Cardiac septum (tissue), 1 donor: Measurements from ENCODE around the gene PDS5B. TPM values are rescaled to one million over a fixed set of nuclear protein-coding genes. Genes with fewer than 3 reads are reported as not detected.

Experiments
- DNase-seq: peaks from one replicate; pipeline ENCODE4 v3.0.0-alpha.2; 2020; ENCODE audit warnings: low spot score
- intact Hi-C: fragments of 100-400 bp; cut with DNase I; formaldehyde crosslinking; loops from one replicate; pipeline ENCODE4 v1.14.0; 2022
- total RNA-seq: library from RNA; stranded (reverse); fragmentation: NEBNext Ultra II Directional; extraction: Animal tissue kit (Norgen Biotek cat#: 25700); gene quantifications from one replicate; pipeline ENCODE4 v1.2.1, GENCODE V29; 2021
- donor health status: DM: no; HTN: no; CAD: no.

Gene PDS5B
- total RNA-seq, 1 donor from 2014 or later, result 22.7 TPM

- intact Hi-C loops, result loop anchor here (1.0 to 5.0 kb wide), 4 partner anchors 51 to 1135 kb away; partner anchors contain the start of gene KL
- DNase-seq, result no peak
Measured at GRCh38 chr13:32587811-32588170, 1.5 kb downstream of the PDS5B start.

DNA sequence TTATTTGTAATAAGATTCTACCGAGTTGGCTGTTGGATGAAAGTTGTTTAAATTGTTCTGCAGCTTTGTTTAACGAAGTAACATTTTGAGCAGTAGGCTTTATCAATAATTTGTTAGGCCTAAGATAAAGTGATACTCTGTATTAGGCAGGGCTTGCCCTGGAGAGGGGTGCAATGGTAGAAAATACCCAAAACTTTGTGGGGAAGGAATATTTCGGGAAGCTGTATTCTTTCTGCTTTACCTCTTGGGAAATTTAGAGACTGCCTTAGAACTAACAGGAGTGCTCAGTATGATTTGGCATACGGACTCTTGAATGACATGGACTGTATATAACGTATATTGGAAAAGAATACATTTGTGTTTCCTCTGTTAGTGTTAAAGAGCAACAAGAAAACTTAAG is 2.5 kb downstream of the PDS5B start:
- intact Hi-C loops, result loop anchor here (1.0 to 5.0 kb wide), 2 partner anchors 50 to 1134 kb away; no protein-coding TSS in a partner anchor

GRCh38 chr13:32589471-32589870 is 3.2 kb downstream of the PDS5B start:
- DNase-seq, result no peak
- intact Hi-C loops, result loop anchor here (5.0 kb wide), 1 partner anchor 1133 kb away; no protein-coding TSS in a partner anchor

More for the DNA sequence above, 2.5 kb downstream of the PDS5B start:
- no peak for DNase-seq

GRCh38 chr13:32590266-32590665 is 4.0 kb downstream of the PDS5B start:
- DNase-seq, result no peak
- intact Hi-C loops, result no loop called here

- no peak for DNase-seq
- intact Hi-C loops, result no loop called here
Measured at GRCh38 chr13:32592082-32592481, 5.8 kb downstream of the PDS5B start.

DNA sequence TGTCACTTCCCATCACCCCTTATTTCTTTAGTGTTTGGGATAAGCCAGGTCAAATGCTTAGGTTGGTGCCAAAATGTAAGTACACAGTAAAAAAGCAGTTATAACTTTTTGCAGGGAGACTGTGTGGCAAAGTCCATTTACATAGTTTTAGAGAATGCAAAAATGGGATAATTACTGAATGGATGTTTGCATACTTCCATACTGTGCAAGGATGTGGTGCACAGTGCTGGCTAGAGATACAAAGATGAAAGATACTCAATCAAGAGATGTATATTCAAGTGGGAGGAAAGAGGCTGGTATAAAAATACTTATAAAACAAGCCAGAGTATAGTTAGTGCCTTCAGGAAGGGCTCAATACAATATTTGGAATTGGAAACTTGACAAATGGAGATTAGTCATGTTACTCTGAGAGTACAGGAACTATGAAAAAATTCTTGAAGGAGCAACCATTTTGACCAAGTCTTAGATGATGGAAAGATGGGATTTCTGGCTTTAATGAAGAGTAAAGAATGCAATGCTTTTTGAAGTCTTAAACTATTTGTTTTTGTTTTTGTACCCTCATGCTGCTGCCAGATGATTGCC is 8.0 kb downstream of the PDS5B start:
- DNase-seq, result no peak
- intact Hi-C loops, result no loop called here

- intact Hi-C loops, result no loop called here
- no peak for DNase-seq
Measured at GRCh38 chr13:32595306-32595705, 9.1 kb downstream of the PDS5B start.

GRCh38 chr13:32600890-32601289 is 14.6 kb downstream of the PDS5B start:
- DNase-seq, result no peak
- intact Hi-C loops, result no loop called here

DNA sequence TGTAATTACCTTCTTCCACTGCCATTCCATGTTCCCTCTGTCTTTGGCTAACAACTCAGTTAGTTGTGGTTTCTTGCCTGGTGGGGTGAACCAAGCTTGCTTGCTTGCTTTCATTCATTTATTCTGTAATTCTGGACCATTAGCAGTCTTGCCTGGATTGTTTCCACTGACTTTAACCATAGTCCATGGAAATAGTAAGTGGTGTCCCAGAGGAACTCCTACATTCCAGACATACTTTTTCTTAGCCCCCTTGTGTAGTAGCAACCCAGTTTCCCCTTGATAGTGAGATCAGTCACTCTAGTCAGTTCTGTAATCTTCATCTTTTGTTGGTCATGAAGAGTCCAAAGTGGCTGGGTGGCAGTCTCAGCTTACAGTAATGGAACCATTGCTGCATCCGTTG is 23.2 kb downstream of the PDS5B start:
- DNase-seq, result no peak
- intact Hi-C loops, result no loop called here

DNA sequence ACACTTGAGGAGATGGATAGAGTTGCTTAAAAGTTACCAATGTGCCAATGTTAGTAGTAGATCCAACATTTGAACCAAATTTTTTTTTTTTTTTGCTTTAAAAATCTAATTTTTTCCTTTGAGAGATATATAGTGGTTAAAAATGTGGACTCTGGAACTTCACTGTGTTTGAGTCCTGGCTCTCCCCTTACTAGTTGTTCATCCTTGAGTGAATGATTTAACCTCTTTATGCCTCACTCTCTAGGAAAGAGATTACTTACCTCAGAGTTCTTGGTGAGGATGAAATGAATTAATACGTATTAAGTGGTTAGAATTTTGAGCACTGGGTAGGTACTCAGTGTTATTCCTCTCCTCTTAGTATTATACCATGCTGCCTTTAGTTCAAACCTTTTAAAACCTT is 24.3 kb downstream of the PDS5B start:
- no peak for DNase-seq
- intact Hi-C loops, result no loop called here

- no peak for DNase-seq
- intact Hi-C loops, result no loop called here
Measured at GRCh38 chr13:32610977-32611376, 24.7 kb downstream of the PDS5B start.

DNA sequence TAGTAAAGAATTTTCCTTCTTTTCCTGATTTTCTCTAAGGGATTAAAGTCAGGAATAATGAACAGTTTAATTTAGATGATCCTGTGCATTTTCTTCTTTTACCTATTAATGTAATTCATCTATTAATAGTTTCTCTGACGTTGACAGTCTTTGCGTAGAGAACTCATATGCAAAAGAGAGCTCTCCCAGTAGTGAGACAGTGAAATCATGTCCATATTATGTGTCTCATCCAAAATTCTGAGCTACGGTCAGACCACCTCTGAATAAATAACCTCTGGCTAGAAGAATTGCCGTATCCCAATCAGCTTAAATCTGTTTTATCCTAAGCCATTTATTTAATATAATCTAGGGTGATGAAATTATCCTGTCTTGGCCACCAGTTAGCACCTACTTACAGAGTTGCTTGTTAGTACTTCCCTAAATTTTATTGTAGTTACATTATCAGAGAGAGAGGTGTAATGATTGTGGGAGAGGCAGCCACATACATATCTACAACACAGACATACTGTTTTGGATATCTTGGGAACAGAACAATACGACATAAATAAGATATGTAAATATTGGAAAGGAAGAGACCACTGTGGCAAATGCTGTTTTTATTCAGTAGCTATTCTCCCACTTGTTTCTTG is 30.7 kb downstream of the PDS5B start:
- no peak for DNase-seq
- intact Hi-C loops, result no loop called here

GRCh38 chr13:32622827-32623226 is 36.6 kb downstream of the PDS5B start:
- intact Hi-C loops, result no loop called here
- no peak for DNase-seq

GRCh38 chr13:32624441-32624840 is 38.2 kb downstream of the PDS5B start:
- intact Hi-C loops, result no loop called here
- DNase-seq, result no peak

DNA sequence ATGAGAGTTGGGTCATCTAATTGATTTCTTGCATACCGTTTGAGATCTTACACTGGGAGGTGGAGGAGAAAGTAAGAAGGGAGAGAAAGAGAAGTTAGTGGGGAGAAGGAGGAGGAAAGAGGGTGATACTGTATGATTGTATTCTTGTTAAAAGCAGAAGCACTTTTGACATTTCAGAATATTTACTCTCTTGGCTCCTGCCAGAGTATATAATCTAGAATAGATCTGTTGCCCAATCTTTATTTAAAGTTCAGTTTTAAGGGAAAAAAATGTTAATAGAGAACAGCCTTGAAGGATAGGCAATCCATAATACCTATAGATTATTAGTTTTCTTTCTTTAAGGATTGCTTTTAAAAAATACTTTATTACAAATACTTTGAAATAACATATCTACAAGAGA is 41.5 kb downstream of the PDS5B start:
- intact Hi-C loops, result no loop called here
- no peak for DNase-seq

DNA sequence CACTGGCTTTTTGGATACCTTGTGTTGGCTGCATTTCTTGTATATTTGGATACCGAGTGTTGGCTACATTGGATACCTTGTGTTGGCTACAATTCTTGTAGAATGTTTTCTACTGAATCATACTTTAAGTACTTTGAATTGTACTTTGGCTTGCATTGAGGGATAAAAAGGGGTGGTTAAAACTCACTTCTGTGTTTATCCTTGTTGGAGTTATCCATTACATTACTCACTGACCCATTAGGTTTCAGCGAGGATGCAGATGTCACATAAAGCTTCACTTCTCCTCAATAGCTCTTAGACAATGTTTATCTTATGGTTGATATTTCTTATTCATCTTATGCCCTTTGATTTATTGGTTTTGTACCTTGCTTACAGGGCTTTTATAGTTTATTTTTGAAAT is 43.1 kb downstream of the PDS5B start:
- intact Hi-C loops, result no loop called here
- no peak for DNase-seq

- no peak for DNase-seq
- intact Hi-C loops, result no loop called here
Measured at GRCh38 chr13:32629866-32630265, 43.6 kb downstream of the PDS5B start.

- intact Hi-C loops, result no loop called here
- DNase-seq, result no peak
Measured at GRCh38 chr13:32632343-32632909, 46.2 kb downstream of the PDS5B start.

GRCh38 chr13:32636711-32637110 is 50.5 kb downstream of the PDS5B start:
- intact Hi-C loops, result no loop called here
- no peak for DNase-seq

DNA sequence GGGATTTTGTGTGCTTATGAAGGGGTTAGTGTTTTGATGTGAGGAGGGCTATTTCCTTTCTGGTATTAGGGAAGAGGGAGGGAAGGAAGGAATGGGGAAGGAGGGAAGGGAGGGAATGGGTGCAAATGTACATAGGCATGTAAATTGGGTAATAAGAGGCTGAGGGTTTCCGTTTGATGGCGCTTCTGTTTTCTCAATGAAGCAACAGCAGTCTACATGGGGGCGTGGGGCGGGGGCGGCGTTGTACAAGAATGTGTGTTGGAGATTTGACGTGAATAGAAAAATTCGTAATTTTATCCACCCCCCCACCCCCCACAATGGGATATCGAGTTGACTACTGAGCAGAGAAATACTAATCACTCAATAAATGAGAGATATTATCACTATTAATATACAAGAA is 52.5 kb downstream of the PDS5B start:
- no peak for DNase-seq
- intact Hi-C loops, result loop anchor here (1.0 kb wide), 1 partner anchor 50 kb away; no protein-coding TSS in a partner anchor

- intact Hi-C loops, result no loop called here
- DNase-seq, result no peak
Measured at GRCh38 chr13:32639502-32640105, 53.4 kb downstream of the PDS5B start.
